GM21390 (cell line): ENCODE results near the gene USP36.
"Not testable (repeated sequence)": the region's sequence is repeated elsewhere in the genome, so short reads cannot be mapped to it uniquely, and the experiment has no call there.

Source experiments
- ATAC-seq: cut with Tn5 transposase; IDR thresholded peaks from one replicate; pipeline ENCODE4 v1.9.1; 2021; ENCODE audit not compliant: unreplicated experiment

The USP36 gene

GRCh38 chr17:78771758-78772382, 68.7 kb downstream of the USP36 start:
- no peak for ATAC-seq

- no peak for ATAC-seq
Measured at GRCh38 chr17:78769196-78769773, 71.3 kb downstream of the USP36 start.

GRCh38 chr17:78767806-78768205, 72.8 kb downstream of the USP36 start:
- ATAC-seq, result no peak

GRCh38 chr17:78766743-78767294, 73.8 kb downstream of the USP36 start:
- no peak for ATAC-seq

GRCh38 chr17:78766225-78766624, 74.4 kb downstream of the USP36 start:
- no peak for ATAC-seq

- ATAC-seq, result no peak
Measured at GRCh38 chr17:78765821-78766220, 74.8 kb downstream of the USP36 start.

GRCh38 chr17:78764871-78765270, 75.7 kb downstream of the USP36 start:
- ATAC-seq, result no peak

- ATAC-seq, result no peak
Measured at GRCh38 chr17:78763561-78763960, 77.1 kb downstream of the USP36 start.

- ATAC-seq, result no peak
Measured at GRCh38 chr17:78761789-78762406, 78.7 kb downstream of the USP36 start.

- ATAC-seq, result no peak
Measured at GRCh38 chr17:78759969-78760352, 80.7 kb downstream of the USP36 start.

- peak; percentile 74 for ATAC-seq
Measured at GRCh38 chr17:78759203-78759968, 81.2 kb downstream of the USP36 start.

- ATAC-seq, result no peak
Measured at GRCh38 chr17:78753316-78754250, 87.0 kb downstream of the USP36 start.

- ATAC-seq, result no peak
Measured at GRCh38 chr17:78751447-78752161, 89.0 kb downstream of the USP36 start.

- not testable (repeated sequence) for ATAC-seq
Measured at GRCh38 chr17:78751000-78751399, 89.6 kb downstream of the USP36 start.

- ATAC-seq, result peak; percentile 54
Measured at GRCh38 chr17:78748730-78749317, 91.8 kb downstream of the USP36 start.

- ATAC-seq, result no peak
Measured at GRCh38 chr17:78748048-78748729, 92.4 kb downstream of the USP36 start.

- ATAC-seq, result no peak
Measured at GRCh38 chr17:78747488-78747887, 93.1 kb downstream of the USP36 start.

GRCh38 chr17:78746949-78747269, 93.7 kb downstream of the USP36 start:
- ATAC-seq, result no peak
